Measurements from ENCODE around the gene GEMIN7. TPM values are rescaled to one million over a fixed set of nuclear protein-coding genes. Genes with fewer than 3 reads are reported as not detected.

Gene GEMIN7
- total and polyA plus RNA-seq, 2 of the 13 experiments (the other 11 are each of a cell fraction or from before 2014, with no cell fraction given), result 24.1 to 30.6 TPM

GRCh38 chr19:45095496-45096413, 16.7 kb downstream of the GEMIN7 start:
- BruUV-seq (replicated peaks), result no TSS peak
- H3K4me2 ChIP-seq (ENCODE audit: low read depth, low read length), result peak overlapping the region; percentile 85
- ATAC-seq, result no peak
- no peak overlapping the region for H2AFZ ChIP-seq (ENCODE audit: low read length)
- H3K4me1 ChIP-seq (ENCODE audit: insufficient read depth, low read length), result peaks cover 76% of the 10 kb centered on the region
- H3K79me2 ChIP-seq (ENCODE audit: insufficient read depth, low read length), result peaks cover 76% of the 10 kb centered on the region
- FAIRE-seq, result no peak
- peak overlapping the region; percentile 74 for H3K27ac ChIP-seq (ENCODE audit: extremely low read length, insufficient read depth, low read length)
- ChIA-PET CTCF (ENCODE audit: low intra/inter-chr PET ratio, low total read pairs) (no interaction called here), POLR2A (interaction anchor here (0.6 to 1.5 kb wide), 2 partner anchors 8 to 50 kb away, joined by 3 to 4 read pairs; no protein-coding TSS in a partner anchor)
- H3K9ac ChIP-seq (ENCODE audit: insufficient read depth, low read depth, low read length), result no peak overlapping the region
- in situ Hi-C loops (cut with HindIII; ENCODE audit: extremely low pct_ligation_motif_present, low pct_unique_long_range_greater_than_20kb), result no loop called here
- 87% methylated on average over 14 of the region's 14 CpGs for WGBS (ENCODE audit: low lambda C conversion rate)
- intact Hi-C loops (cut with micrococcal nuclease; ENCODE audit: unreplicated experiment), result no loop called here
- no peak overlapping the region for H3K4me3 ChIP-seq (replicated peaks in 1 of 3; ENCODE audit: insufficient read depth in 1 of 3, low read depth in 2 of 3, low read length in 3 of 3)
- H4K20me1 ChIP-seq (ENCODE audit: insufficient read depth, low read length), result peaks cover 7% of the 10 kb centered on the region
- H3K9me3 ChIP-seq (ENCODE audit: low read length), result no peaks in the 10 kb centered on the region
- DNase-seq (ENCODE audit: low spot score), result no peak
- H3K36me3 ChIP-seq (replicated peaks in 1 of 2; ENCODE audit: control insufficient read depth in 1 of 2, insufficient read depth in 2 of 2, low read length in 2 of 2), result peaks cover 1 to 17% of the 10 kb centered on the region in 2 experiments; a peak in 4 of 5 replicates
- H3K27me3 ChIP-seq (ENCODE audit: control insufficient read depth in 1 of 2, insufficient read depth in 2 of 2, low read length in 2 of 2), result no peaks in the 10 kb centered on the region; a peak in 1 of 5 replicates
- peak; percentile 95 for TF ChIP-seq ZNF460 (CRISPR knock-in tag; IDR thresholded peaks at IDR 0.05; ENCODE audit: borderline replicate concordance)
- TF ChIP-seq ADNP (CRISPR knock-in tag; IDR thresholded peaks at IDR 0.05), result peak; percentile 54; the same call in 1 of the 2 replicates
- TF ChIP-seq ZSCAN9 (CRISPR knock-in tag; IDR thresholded peaks at IDR 0.05; ENCODE audit: borderline replicate concordance), result no peak
- TF ChIP-seq ZNF672 (CRISPR knock-in tag; IDR thresholded peaks at IDR 0.05), result no peak
- TF ChIP-seq ZFP91 (CRISPR knock-in tag; IDR thresholded peaks at IDR 0.05; ENCODE audit: borderline replicate concordance), result 0 out of 2 replicates have a peak, but pooled peaks have one; percentile 14
- peak; percentile 85 for TF ChIP-seq ZNF770 (CRISPR knock-in tag; IDR thresholded peaks at IDR 0.05)
- TF ChIP-seq ZNF629 (CRISPR knock-in tag; conservative IDR thresholded peaks at IDR 0.05), result peak; percentile 97
- TF ChIP-seq ZMYM3 (CRISPR knock-in tag; IDR thresholded peaks at IDR 0.05), result peak; percentile 63; the same call in 1 of the 2 replicates
- no peak for TF ChIP-seq ZNF576 (CRISPR knock-in tag; IDR thresholded peaks at IDR 0.05)
- 0 out of 2 replicates have a peak, but pooled peaks have one; percentile 11 for TF ChIP-seq NCOR1 (IDR thresholded peaks at IDR 0.05; ENCODE audit: borderline replicate concordance, low read length)
- TF ChIP-seq AFF4 (CRISPR knock-in tag; IDR thresholded peaks at IDR 0.05), result no peak
- TF ChIP-seq HNF4A (CRISPR knock-in tag; IDR thresholded peaks at IDR 0.05), result 0 out of 2 replicates have a peak, but pooled peaks have one; percentile 7
